ENCODE measurements around the gene PRRT4.

The PRRT4 gene

GRCh38 chr7:128361411-128362379 lies at the start of gene PRRT4:
PRRT4 (minus strand) TSS chr7:128361690.
- no peak for DNase-seq

GRCh38 chr7:128410451-128410753 lies 48.9 kb upstream of the PRRT4 start:
- DNase-seq = no peak

GRCh38 chr7:128409596-128410450 lies 48.3 kb upstream of the PRRT4 start, which contains the start of gene IMPDH1:
IMPDH1 (minus strand) TSS chr7:128409982; CDS start chr7:128409901, 81 bp downstream.
- DNase-seq = no peak

GRCh38 chr7:128408709-128409595 lies 47.5 kb upstream of the PRRT4 start:
- DNase-seq = no peak

- no peak for DNase-seq
These were observed 46.5 kb upstream of the PRRT4 start for GRCh38 chr7:128407751-128408708.

- DNase-seq = no peak
These were observed 45.7 kb upstream of the PRRT4 start for GRCh38 chr7:128407233-128407589.

- no peak for DNase-seq
These were observed 45.1 kb upstream of the PRRT4 start for GRCh38 chr7:128406314-128407232.

GRCh38 chr7:128405471-128406313 lies 44.2 kb upstream of the PRRT4 start:
- DNase-seq = no peak

GRCh38 chr7:128404886-128405470 lies 43.5 kb upstream of the PRRT4 start:
- DNase-seq = no peak

- no peak for DNase-seq
These were observed 42.7 kb upstream of the PRRT4 start for GRCh38 chr7:128404143-128404681.

GRCh38 chr7:128403676-128404075 lies 42.2 kb upstream of the PRRT4 start:
- DNase-seq = no peak

- DNase-seq = no peak
These were observed 40.9 kb upstream of the PRRT4 start for GRCh38 chr7:128402356-128402755.

GRCh38 chr7:128400566-128400965 lies 39.1 kb upstream of the PRRT4 start:
- no peak for DNase-seq

GRCh38 chr7:128399991-128400390 lies 38.5 kb upstream of the PRRT4 start:
- no peak for DNase-seq

- DNase-seq = no peak
These were observed 37.3 kb upstream of the PRRT4 start for GRCh38 chr7:128398841-128399135.

- DNase-seq = no peak
These were observed 36.7 kb upstream of the PRRT4 start for GRCh38 chr7:128398016-128398840.

- DNase-seq = no peak
These were observed 34.9 kb upstream of the PRRT4 start for GRCh38 chr7:128396357-128396756.

GRCh38 chr7:128395748-128396147 lies 34.3 kb upstream of the PRRT4 start:
- DNase-seq = no peak
